ENCODE measurements around the gene PATJ.

DNA sequence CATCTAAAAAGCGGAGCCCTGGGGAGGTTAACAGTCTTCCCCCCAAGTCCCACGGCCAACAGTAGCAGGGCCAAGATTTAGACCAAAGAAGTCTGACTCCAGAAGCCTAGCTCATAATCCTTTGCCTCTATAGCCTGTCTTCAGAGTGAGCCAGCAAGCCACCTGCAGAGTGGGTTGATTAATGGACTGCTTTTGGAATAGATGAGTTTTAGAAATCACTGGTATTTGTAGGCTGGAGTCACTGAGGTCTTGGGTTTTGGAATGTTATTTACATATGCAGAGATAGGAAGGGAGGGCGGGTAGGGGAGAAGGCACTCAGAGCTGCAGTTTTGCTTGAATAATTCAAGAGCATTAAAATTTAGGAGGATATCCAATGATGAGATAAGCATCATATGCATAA lies 361.6 kb downstream of the PATJ start:
- TF ChIP-seq CREB1 (CRISPR knock-in tag; IDR thresholded peaks at IDR 0.05) (no peak), RORB (CRISPR knock-in tag; IDR thresholded peaks at IDR 0.05) (no peak), CREM (CRISPR knock-in tag; IDR thresholded peaks at IDR 0.05) (no peak), CTCF (IDR thresholded peaks at IDR 0.05) (no peak), GABPB1 (CRISPR knock-in tag; IDR thresholded peaks at IDR 0.05) (no peak), FOXP1 (CRISPR knock-in tag; IDR thresholded peaks at IDR 0.05; ENCODE audit: borderline replicate concordance) (no peak), TP53 (CRISPR knock-in tag; IDR thresholded peaks at IDR 0.05) (no peak), JUN (CRISPR knock-in tag; IDR thresholded peaks at IDR 0.05) (no peak), NFE2L1 (CRISPR knock-in tag; IDR thresholded peaks at IDR 0.05) (no peak), CBFB (CRISPR knock-in tag; IDR thresholded peaks at IDR 0.05; ENCODE audit: low read depth) (no peak), HMGXB4 (CRISPR knock-in tag; IDR thresholded peaks at IDR 0.05) (no peak), FOXJ3 (CRISPR knock-in tag; IDR thresholded peaks at IDR 0.05; ENCODE audit: borderline replicate concordance) (no peak)
- TF ChIP-seq, protein P1, sequence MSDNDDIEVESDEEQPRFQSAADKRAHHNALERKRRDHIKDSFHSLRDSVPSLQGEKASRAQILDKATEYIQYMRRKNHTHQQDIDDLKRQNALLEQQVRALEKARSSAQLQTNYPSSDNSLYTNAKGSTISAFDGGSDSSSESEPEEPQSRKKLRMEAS (CRISPR knock-in tag; IDR thresholded peaks at IDR 0.05): no peak

Measured in WTC11 (cell line).